Calu3 (cell line): ENCODE results near the gene KREMEN1. TPM values are rescaled to one million over a fixed set of nuclear protein-coding genes. Genes with fewer than 3 reads are reported as not detected.

Experiments used
- BruUV-seq: library from RNA; stranded (reverse); fragments of 400-500 nt; replicated peaks from 2 replicates; lab custom pipeline; 2021; lab: Mats Ljungman, UMichigan
- CTCF ChIA-PET: fragments of 300-600 bp; sonication (Branson Sonifier 250); formaldehyde crosslinking; loops from one replicate; lab custom pipeline; 2022; ENCODE audit warnings: antibody characterized with exemption; lab: Charles Lee
- DNase-seq: peaks from one replicate; pipeline ENCODE4 v3.0.0; 2022
- H3K27ac Mint-ChIP-seq: one replicate; pipeline ENCODE4 v1.8.0; 2022; ENCODE audit warnings: mixed read lengths; ENCODE audit not compliant: unreplicated experiment
- H3K27me3 Mint-ChIP-seq: one replicate; pipeline ENCODE4 v1.8.0; 2022; ENCODE audit warnings: mixed read lengths; ENCODE audit not compliant: unreplicated experiment
- H3K36me3 Mint-ChIP-seq: one replicate; pipeline ENCODE4 v1.8.0; 2022; ENCODE audit warnings: mild to moderate bottlenecking, moderate library complexity, mixed read lengths; ENCODE audit not compliant: insufficient read depth, unreplicated experiment
- H3K4me1 Mint-ChIP-seq: one replicate; pipeline ENCODE4 v1.8.0; 2022; ENCODE audit warnings: mild to moderate bottlenecking, low read depth, mixed read lengths; ENCODE audit not compliant: unreplicated experiment
- H3K4me3 Mint-ChIP-seq: one replicate; pipeline ENCODE4 v1.8.0; 2022; ENCODE audit warnings: mild to moderate bottlenecking, low read depth, moderate library complexity, mixed read lengths; ENCODE audit not compliant: unreplicated experiment
- H3K9me3 Mint-ChIP-seq: one replicate; pipeline ENCODE4 v1.8.0; 2022; ENCODE audit warnings: low read depth, mixed read lengths; ENCODE audit not compliant: unreplicated experiment
- intact Hi-C: fragments of 100-400 bp; cut with micrococcal nuclease; formaldehyde crosslinking; loops from one replicate; pipeline ENCODE4 v1.10.0; 2022; ENCODE audit not compliant: unreplicated experiment
- total RNA-seq: library from RNA; stranded (reverse); gene quantifications from 2 replicates; pipeline ENCODE4 v1.2.3, GENCODE V29; 2022
- TF ChIP-seq, protein P1 (sequence below): fragments of 200-600 bp; IDR thresholded peaks from one replicate; pipeline ENCODE4 v1.8.0; 2022; ENCODE audit warnings: antibody characterized with exemption; ENCODE audit not compliant: unreplicated experiment

KREMEN1 gene
- total RNA-seq, 1 experiment from 2014 or later = 2.8 TPM

DNA sequence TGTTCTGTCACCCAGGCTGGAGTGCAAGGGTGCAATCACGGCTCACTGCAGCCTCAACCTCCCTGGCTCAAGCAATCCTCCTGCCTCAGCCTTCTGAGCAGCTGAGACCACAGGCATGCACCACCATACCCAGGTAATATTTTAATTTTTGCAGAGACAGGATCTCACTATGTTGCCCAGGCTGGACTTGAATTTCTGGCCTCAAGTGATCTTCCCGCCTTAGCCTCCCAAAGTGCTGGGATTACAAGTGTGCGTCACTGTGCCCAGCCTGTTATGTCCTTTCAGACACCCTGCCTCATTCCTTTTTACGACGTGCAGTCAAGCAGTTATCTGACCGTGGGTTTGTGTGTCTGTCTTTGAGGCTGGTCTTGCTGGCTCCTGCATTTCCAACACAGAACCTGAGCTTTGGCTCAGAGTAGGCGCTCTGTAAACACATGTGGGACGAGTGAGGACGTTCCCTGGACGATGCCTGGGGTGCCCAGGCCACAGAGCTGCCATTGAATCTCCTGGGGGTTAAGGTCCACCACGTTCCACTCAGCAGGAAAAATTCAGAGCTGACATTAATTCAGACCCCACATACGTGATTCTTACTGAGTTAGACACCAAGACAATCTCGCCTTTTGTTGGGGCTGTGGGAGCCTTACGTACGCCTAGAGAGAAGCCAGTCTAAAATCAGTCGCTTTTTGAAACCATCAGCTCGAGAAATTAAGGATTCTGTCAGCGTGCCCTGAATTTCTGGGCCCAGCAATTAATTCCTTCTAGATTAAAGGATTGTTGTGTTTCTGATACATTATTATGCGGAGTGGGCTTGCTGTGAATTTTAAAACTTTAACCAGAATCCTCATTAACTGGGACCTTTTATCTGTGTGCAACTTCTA lies 111.4 kb downstream of the KREMEN1 start:
- Mint-ChIP-seq H3K4me3 (no peak overlapping the region), H3K27ac (no peak overlapping the region), H3K36me3 (no peaks in the 10 kb centered on the region), H3K27me3 (peaks cover under 1% of the 10 kb centered on the region), H3K9me3 (no peaks in the 10 kb centered on the region), H3K4me1 (no peaks in the 10 kb centered on the region)
- TF ChIP-seq, protein P1, sequence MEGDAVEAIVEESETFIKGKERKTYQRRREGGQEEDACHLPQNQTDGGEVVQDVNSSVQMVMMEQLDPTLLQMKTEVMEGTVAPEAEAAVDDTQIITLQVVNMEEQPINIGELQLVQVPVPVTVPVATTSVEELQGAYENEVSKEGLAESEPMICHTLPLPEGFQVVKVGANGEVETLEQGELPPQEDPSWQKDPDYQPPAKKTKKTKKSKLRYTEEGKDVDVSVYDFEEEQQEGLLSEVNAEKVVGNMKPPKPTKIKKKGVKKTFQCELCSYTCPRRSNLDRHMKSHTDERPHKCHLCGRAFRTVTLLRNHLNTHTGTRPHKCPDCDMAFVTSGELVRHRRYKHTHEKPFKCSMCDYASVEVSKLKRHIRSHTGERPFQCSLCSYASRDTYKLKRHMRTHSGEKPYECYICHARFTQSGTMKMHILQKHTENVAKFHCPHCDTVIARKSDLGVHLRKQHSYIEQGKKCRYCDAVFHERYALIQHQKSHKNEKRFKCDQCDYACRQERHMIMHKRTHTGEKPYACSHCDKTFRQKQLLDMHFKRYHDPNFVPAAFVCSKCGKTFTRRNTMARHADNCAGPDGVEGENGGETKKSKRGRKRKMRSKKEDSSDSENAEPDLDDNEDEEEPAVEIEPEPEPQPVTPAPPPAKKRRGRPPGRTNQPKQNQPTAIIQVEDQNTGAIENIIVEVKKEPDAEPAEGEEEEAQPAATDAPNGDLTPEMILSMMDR = no peak
- CTCF ChIA-PET = interaction anchor here (0.6 kb wide), 1 partner anchor 149 kb away, joined by 6 read pairs; no protein-coding TSS in a partner anchor
- DNase-seq = no peak
- no TSS peak for BruUV-seq
- intact Hi-C loops = no loop called here

DNA sequence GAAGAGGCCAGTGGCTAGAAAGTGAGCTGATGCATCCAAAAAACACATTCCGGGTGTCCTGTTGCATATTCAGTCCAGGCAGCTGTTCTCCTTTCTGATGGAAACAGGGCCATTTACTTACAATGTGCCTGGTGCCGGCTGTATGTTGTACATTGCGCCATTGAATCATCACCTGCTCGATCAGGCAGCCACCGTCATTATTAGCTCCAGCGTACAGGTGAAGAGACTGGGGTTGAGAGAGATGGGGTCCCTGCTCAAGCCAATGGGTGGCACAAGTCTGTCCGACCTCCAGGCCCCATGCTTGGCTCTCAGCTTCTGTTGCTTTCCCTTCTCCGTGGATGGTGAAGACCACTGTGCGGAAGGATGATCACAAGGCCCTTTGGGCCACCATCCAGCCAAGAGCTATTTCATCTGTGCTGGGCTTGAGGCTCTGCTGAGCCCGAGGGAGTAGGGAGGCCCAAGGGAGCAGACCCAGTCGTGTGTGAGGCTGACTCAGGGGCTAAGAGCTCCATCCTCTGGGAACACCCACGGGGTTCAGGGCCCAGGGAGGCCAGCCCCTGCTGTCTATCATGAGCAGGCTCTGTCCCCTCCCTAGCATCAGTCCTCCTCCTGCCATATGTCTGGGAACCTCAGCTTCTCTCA lies 112.1 kb downstream of the KREMEN1 start:
- DNase-seq = no peak
- no TSS peak for BruUV-seq
- Mint-ChIP-seq H3K27ac (no peak overlapping the region), H3K9me3 (no peaks in the 10 kb centered on the region), H3K4me3 (no peak overlapping the region), H3K4me1 (no peaks in the 10 kb centered on the region), H3K36me3 (no peaks in the 10 kb centered on the region), H3K27me3 (peaks cover 8% of the 10 kb centered on the region)
- TF ChIP-seq, protein P1 = no peak
- intact Hi-C loops = no loop called here
- CTCF ChIA-PET = no interaction called here

DNA sequence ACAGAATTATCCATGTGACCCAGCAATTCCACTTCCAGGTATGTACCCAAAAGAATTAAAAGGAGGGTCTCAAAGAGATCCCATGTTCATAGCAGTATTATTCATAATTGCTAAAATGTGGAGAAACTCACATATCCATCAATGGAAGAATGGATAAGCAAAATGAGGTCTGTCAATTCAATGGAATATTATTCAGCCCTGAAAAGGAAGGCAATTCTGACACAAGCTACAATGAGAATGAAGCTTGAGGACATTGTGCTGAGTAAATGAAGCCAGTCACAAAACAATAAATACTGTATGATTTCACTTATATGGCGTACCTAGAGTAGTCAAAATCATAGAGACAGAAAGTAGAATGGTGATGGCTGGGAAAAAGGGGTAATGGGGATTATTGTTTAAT lies 113.5 kb downstream of the KREMEN1 start:
- Mint-ChIP-seq H3K9me3 (no peaks in the 10 kb centered on the region), H3K36me3 (no peaks in the 10 kb centered on the region), H3K27ac (no peak overlapping the region), H3K4me3 (no peak overlapping the region), H3K27me3 (peaks cover 20% of the 10 kb centered on the region), H3K4me1 (no peaks in the 10 kb centered on the region)
- intact Hi-C loops = no loop called here
- CTCF ChIA-PET = no interaction called here
- DNase-seq = no peak
- TF ChIP-seq, protein P1 = no peak
- BruUV-seq = no TSS peak

DNA sequence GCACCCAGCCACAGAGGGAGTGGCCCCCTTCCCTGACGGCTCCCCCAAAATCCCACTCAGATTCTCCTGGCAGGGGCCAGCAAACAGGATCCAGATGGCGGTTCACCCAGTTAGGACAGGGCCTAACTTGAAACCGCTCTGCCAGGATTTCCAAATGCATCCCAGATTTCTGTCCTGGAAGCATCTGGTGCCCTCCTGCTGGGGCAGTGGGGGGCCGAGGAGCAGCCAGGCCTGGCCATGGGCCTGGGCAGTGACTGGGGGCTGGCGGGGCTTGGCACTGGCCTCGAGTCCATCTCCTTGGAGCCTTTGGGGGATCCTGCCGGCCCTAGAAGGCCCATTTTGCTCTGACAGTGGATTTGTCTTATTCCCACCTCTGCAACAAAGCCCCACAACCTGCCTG lies 115.0 kb downstream of the KREMEN1 start:
- Mint-ChIP-seq H3K27me3 (peaks cover 20% of the 10 kb centered on the region), H3K9me3 (no peaks in the 10 kb centered on the region), H3K4me1 (no peaks in the 10 kb centered on the region), H3K4me3 (no peak overlapping the region), H3K27ac (no peak overlapping the region), H3K36me3 (no peaks in the 10 kb centered on the region)
- DNase-seq = no peak
- intact Hi-C loops = no loop called here
- no TSS peak for BruUV-seq
- CTCF ChIA-PET = no interaction called here
- TF ChIP-seq, protein P1 = no peak
